ENCODE measurements around the gene AKIRIN1. TPM values are rescaled to one million over a fixed set of nuclear protein-coding genes. Genes with fewer than 3 reads are reported as not detected.

The AKIRIN1 gene
- total and polyA plus RNA-seq, 10 of the 15 experiments (the other 5 are each of a cell fraction or from before 2014, with no cell fraction given) = 7.5 to 72.3 (median 50.4) TPM

Small RNA genes within 50 kb of the gene (small RNA-seq; reads per million reads assigned to genes)
- not detected for gene RF00019

Other genes with a start within 250 kb of the AKIRIN1 start
- gene RRAGC, start 131.5 kb upstream of the AKIRIN1 start, total RNA-seq (2014; rRNA removed) = 5.5 and 7.5 TPM in 2 replicates
- gene RRAGC, start 131.5 kb upstream of the AKIRIN1 start, total RNA-seq (2014; rRNA removed; fragmentation: Illumina TruSeq; extraction: Trizol) = 12.4 and 12.6 TPM in 2 replicates
- 17.3 and 18.2 TPM in 2 replicates for gene RRAGC, start 131.5 kb upstream of the AKIRIN1 start, total RNA-seq (2021)
- gene RRAGC, start 131.5 kb upstream of the AKIRIN1 start, polyA plus RNA-seq (2011; rRNA removed) = 18.7 and 23.9 TPM in 2 replicates
- 17.9 and 23.1 TPM in 2 replicates for gene RRAGC, start 131.5 kb upstream of the AKIRIN1 start, polyA plus RNA-seq (2014; fragmentation: Illumina TruSeq; extraction: Trizol)
- 10 to 100 TPM; 16.8 to 22.1 TPM for gene RRAGC, start 131.5 kb upstream of the AKIRIN1 start, polyA plus RNA-seq (2014; fragmentation: Nextera tagmentation; extraction: Ambion mirVana)
- 8.6 and 11.7 TPM in 2 replicates for gene RRAGC, start 131.5 kb upstream of the AKIRIN1 start, polyA plus RNA-seq (2014; rRNA removed)
- 10 to 100 TPM; 11.8 to 13.3 TPM for gene RRAGC, start 131.5 kb upstream of the AKIRIN1 start, polyA plus RNA-seq (2016; fragmentation: Nextera tagmentation; extraction: Ambion mirVana)
- 26.1 and 30.1 TPM in 2 replicates for gene MYCBP, start 117.9 kb upstream of the AKIRIN1 start, total RNA-seq (2014; rRNA removed)
- gene MYCBP, start 117.9 kb upstream of the AKIRIN1 start, total RNA-seq (2014; rRNA removed; fragmentation: Illumina TruSeq; extraction: Trizol) = 33.8 and 35.8 TPM in 2 replicates
- gene MYCBP, start 117.9 kb upstream of the AKIRIN1 start, total RNA-seq (2021) = 45.2 and 49.9 TPM in 2 replicates
- gene MYCBP, start 117.9 kb upstream of the AKIRIN1 start, polyA plus RNA-seq (2011; rRNA removed) = 31.7 and 54.6 TPM in 2 replicates
- 40.9 and 45.5 TPM in 2 replicates for gene MYCBP, start 117.9 kb upstream of the AKIRIN1 start, polyA plus RNA-seq (2014; fragmentation: Illumina TruSeq; extraction: Trizol)
- gene MYCBP, start 117.9 kb upstream of the AKIRIN1 start, polyA plus RNA-seq (2014; fragmentation: Nextera tagmentation; extraction: Ambion mirVana) = 100 to 1,000 TPM; 124 to 152 TPM
- 20.9 and 29.2 TPM in 2 replicates for gene MYCBP, start 117.9 kb upstream of the AKIRIN1 start, polyA plus RNA-seq (2014; rRNA removed)
- 100 to 1,000 TPM; 196 to 210 TPM for gene MYCBP, start 117.9 kb upstream of the AKIRIN1 start, polyA plus RNA-seq (2016; fragmentation: Nextera tagmentation; extraction: Ambion mirVana)
- not detected in 2 replicates for gene GJA9, start 109.7 kb upstream of the AKIRIN1 start, total RNA-seq (2014; rRNA removed)
- not detected in 2 replicates for gene GJA9, start 109.7 kb upstream of the AKIRIN1 start, total RNA-seq (2014; rRNA removed; fragmentation: Illumina TruSeq; extraction: Trizol)
- gene GJA9, start 109.7 kb upstream of the AKIRIN1 start, total RNA-seq (2021) = not detected in 2 replicates
- gene GJA9, start 109.7 kb upstream of the AKIRIN1 start, polyA plus RNA-seq (2011; rRNA removed) = not detected in 2 replicates
- gene GJA9, start 109.7 kb upstream of the AKIRIN1 start, polyA plus RNA-seq (2014; fragmentation: Illumina TruSeq; extraction: Trizol) = not detected in 2 replicates
- not detected for gene GJA9, start 109.7 kb upstream of the AKIRIN1 start, polyA plus RNA-seq (2014; fragmentation: Nextera tagmentation; extraction: Ambion mirVana)
- not detected in 2 replicates for gene GJA9, start 109.7 kb upstream of the AKIRIN1 start, polyA plus RNA-seq (2014; rRNA removed)
- under 1 TPM in 1 of 2 experiments, not detected in 1; 0.13 TPM for gene GJA9, start 109.7 kb upstream of the AKIRIN1 start, polyA plus RNA-seq (2016; fragmentation: Nextera tagmentation; extraction: Ambion mirVana)
- gene RHBDL2, start 49.4 kb upstream of the AKIRIN1 start, total RNA-seq (2014; rRNA removed) = not detected in 2 replicates
- gene RHBDL2, start 49.4 kb upstream of the AKIRIN1 start, total RNA-seq (2014; rRNA removed; fragmentation: Illumina TruSeq; extraction: Trizol) = not detected in 2 replicates
- not detected in 2 replicates for gene RHBDL2, start 49.4 kb upstream of the AKIRIN1 start, total RNA-seq (2021)
- gene RHBDL2, start 49.4 kb upstream of the AKIRIN1 start, polyA plus RNA-seq (2011; rRNA removed) = not detected in 2 replicates
- gene RHBDL2, start 49.4 kb upstream of the AKIRIN1 start, polyA plus RNA-seq (2014; fragmentation: Illumina TruSeq; extraction: Trizol) = not detected in 2 replicates
- under 1 TPM in 1 of 2 experiments, not detected in 1; 0.05 TPM for gene RHBDL2, start 49.4 kb upstream of the AKIRIN1 start, polyA plus RNA-seq (2014; fragmentation: Nextera tagmentation; extraction: Ambion mirVana)
- gene RHBDL2, start 49.4 kb upstream of the AKIRIN1 start, polyA plus RNA-seq (2014; rRNA removed) = not detected in 2 replicates
- not detected for gene RHBDL2, start 49.4 kb upstream of the AKIRIN1 start, polyA plus RNA-seq (2016; fragmentation: Nextera tagmentation; extraction: Ambion mirVana)
- 489 and 509 TPM in 2 replicates for gene NDUFS5, start 35.1 kb downstream of the AKIRIN1 start, total RNA-seq (2014; rRNA removed)
- 562 and 579 TPM in 2 replicates for gene NDUFS5, start 35.1 kb downstream of the AKIRIN1 start, total RNA-seq (2014; rRNA removed; fragmentation: Illumina TruSeq; extraction: Trizol)
- gene NDUFS5, start 35.1 kb downstream of the AKIRIN1 start, total RNA-seq (2021) = 240 and 265 TPM in 2 replicates
- gene NDUFS5, start 35.1 kb downstream of the AKIRIN1 start, polyA plus RNA-seq (2011; rRNA removed) = 792 and 854 TPM in 2 replicates
- 870 and 924 TPM in 2 replicates for gene NDUFS5, start 35.1 kb downstream of the AKIRIN1 start, polyA plus RNA-seq (2014; fragmentation: Illumina TruSeq; extraction: Trizol)
- gene NDUFS5, start 35.1 kb downstream of the AKIRIN1 start, polyA plus RNA-seq (2014; fragmentation: Nextera tagmentation; extraction: Ambion mirVana) = 1,000 to 10,000 TPM; 1,576 to 1,578 TPM
- gene NDUFS5, start 35.1 kb downstream of the AKIRIN1 start, polyA plus RNA-seq (2014; rRNA removed) = 560 and 672 TPM in 2 replicates
- 1,000 to 10,000 TPM in 1 of 2 experiments, 100 to 1,000 TPM in 1; 982 to 1,132 TPM for gene NDUFS5, start 35.1 kb downstream of the AKIRIN1 start, polyA plus RNA-seq (2016; fragmentation: Nextera tagmentation; extraction: Ambion mirVana)
- 175 and 184 TPM in 2 replicates for gene MACF1, start 213.4 kb downstream of the AKIRIN1 start, total RNA-seq (2014; rRNA removed)
- gene MACF1, start 213.4 kb downstream of the AKIRIN1 start, total RNA-seq (2014; rRNA removed; fragmentation: Illumina TruSeq; extraction: Trizol) = 173 and 184 TPM in 2 replicates
- 192 and 201 TPM in 2 replicates for gene MACF1, start 213.4 kb downstream of the AKIRIN1 start, total RNA-seq (2021)
- gene MACF1, start 213.4 kb downstream of the AKIRIN1 start, polyA plus RNA-seq (2011; rRNA removed) = 49.5 and 55.6 TPM in 2 replicates
- gene MACF1, start 213.4 kb downstream of the AKIRIN1 start, polyA plus RNA-seq (2014; fragmentation: Illumina TruSeq; extraction: Trizol) = 115 and 138 TPM in 2 replicates
- 10 to 100 TPM; 15.5 to 25.1 TPM for gene MACF1, start 213.4 kb downstream of the AKIRIN1 start, polyA plus RNA-seq (2014; fragmentation: Nextera tagmentation; extraction: Ambion mirVana)
- 84.8 and 89.8 TPM in 2 replicates for gene MACF1, start 213.4 kb downstream of the AKIRIN1 start, polyA plus RNA-seq (2014; rRNA removed)
- 10 to 100 TPM; 55.7 to 64.0 TPM for gene MACF1, start 213.4 kb downstream of the AKIRIN1 start, polyA plus RNA-seq (2016; fragmentation: Nextera tagmentation; extraction: Ambion mirVana)